BE2C (cell line): ENCODE data around the gene TGFBR3L.
A peak's percentile ranks its signal among the peaks of the same experiment; 100 is the strongest.
"Not testable (repeated sequence)": the region's sequence is repeated elsewhere in the genome, so short reads cannot be mapped to it uniquely, and the experiment has no call there.

Source experiments
- DNase-seq: peaks from one replicate; pipeline ENCODE4 v3.0.0-alpha.2; 2020
- H3K27me3 ChIP-seq: fragments of 250-450 bp; sonication (Bioruptor Pico); 2 replicates; pipeline ENCODE4 v1.5.1; 2020; ENCODE audit warnings: mild to moderate bottlenecking
- H3K36me3 ChIP-seq: fragments of 250-450 bp; sonication (Bioruptor Pico); 2 replicates; pipeline ENCODE4 v1.5.1; 2020; ENCODE audit warnings: mild to moderate bottlenecking
- H3K4me1 ChIP-seq: fragments of 250-450 bp; sonication (Bioruptor Pico); 2 replicates; pipeline ENCODE4 v1.5.1; 2020
- H3K4me3 ChIP-seq: 2 replicates; pipeline ENCODE4 v1.5.1; 2011; ENCODE audit warnings: low read depth, low read length
- H3K9me3 ChIP-seq: fragments of 250-450 bp; sonication (Bioruptor Pico); 2 replicates; pipeline ENCODE4 v1.5.1; 2020
- CTCF ChIP-seq: IDR thresholded peaks from 2 replicates; pipeline ENCODE4 v1.5.1; 2012; ENCODE audit warnings: mild to moderate bottlenecking, low read depth, low read length

TGFBR3L gene

GRCh38 chr19:7887408-7888144 lies 27.1 kb upstream of the TGFBR3L start:
- Histone ChIP-seq H3K9me3 (no peaks in the 10 kb centered on the region), H3K4me3 (no peak overlapping the region), H3K36me3 (no peaks in the 10 kb centered on the region), H3K4me1 (no peaks in the 10 kb centered on the region), H3K27me3 (peaks cover 4% of the 10 kb centered on the region; the same call in 1 of the 2 replicates)
- no peak for DNase-seq
- TF ChIP-seq CTCF, result no peak

DNA sequence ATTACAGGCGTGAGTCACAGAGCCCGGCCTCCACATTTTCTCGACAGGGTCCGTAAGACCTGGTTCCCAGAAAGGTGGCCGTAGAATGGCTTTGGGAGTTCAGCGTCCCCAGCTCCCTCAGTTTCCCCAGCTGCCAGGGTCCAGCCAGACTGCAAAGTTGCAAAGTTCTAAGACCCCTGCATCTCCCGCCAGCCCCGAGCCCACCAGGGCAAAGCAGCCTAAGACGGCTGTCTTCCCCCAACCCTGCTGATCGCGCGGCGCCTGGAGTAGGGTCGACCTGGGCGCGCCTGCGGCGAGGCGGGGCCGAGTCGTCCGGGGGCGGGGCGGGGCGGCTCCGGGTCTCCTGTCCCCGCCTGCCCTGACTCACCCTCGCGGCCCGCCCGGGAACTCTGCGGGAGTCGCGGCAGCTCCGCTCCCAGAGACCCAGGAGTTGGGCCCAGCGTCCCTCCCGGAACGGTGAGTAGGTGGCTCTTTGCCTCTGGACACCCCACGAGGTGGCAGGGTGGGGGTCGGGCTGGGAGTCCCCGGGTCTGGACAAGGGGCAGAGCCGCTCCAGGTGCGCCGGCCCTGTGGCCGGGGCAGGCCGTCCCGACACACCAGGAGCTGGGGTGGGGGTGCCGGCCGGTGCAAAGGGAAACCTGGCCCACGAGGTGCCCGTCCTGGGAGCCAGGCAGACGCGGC lies 26.3 kb upstream of the TGFBR3L start, which contains the start of gene LRRC8E:
TSS of gene LRRC8E (plus strand) at position 366 of the 681 bp plus-strand sequence. CDS start 7,094 bp downstream, outside the sequence.
- peak; percentile 78 for DNase-seq
- Histone ChIP-seq H3K4me1 (no peaks in the 10 kb centered on the region), H3K9me3 (no peaks in the 10 kb centered on the region), H3K4me3 (peak within 1 kb of the TSS; percentile 20; the same call in 1 of the 2 replicates), H3K27me3 (peaks cover 4% of the 10 kb centered on the region; the same call in 1 of the 2 replicates), H3K36me3 (no peaks in the 10 kb centered on the region)
- TF ChIP-seq CTCF, result no peak

DNA sequence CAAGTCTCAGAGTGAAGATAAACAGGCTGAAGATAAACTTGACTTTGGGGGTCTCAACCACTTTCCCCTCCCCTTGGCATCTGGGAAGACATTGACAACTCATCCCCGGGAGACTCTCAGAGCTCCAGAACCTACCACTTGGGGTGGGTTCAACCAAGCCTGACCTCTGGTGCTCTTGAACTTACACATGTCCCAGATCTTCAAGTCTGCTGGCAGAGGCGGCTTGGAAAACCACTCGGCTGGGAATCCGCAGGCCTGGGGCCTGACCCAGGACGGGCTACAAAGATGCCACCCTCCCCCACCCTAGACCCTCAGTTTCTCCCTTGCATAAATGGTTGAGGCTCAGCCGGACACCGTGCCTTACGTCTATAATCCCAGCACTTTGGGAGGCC lies 25.8 kb upstream of the TGFBR3L start:
- H3K4me1 ChIP-seq, result no peaks in the 10 kb centered on the region
- no peak for DNase-seq
- H3K4me3 ChIP-seq, result no peak overlapping the region
- no peaks in the 10 kb centered on the region for H3K36me3 ChIP-seq
- peaks cover 4% of the 10 kb centered on the region; the same call in 1 of the 2 replicates for H3K27me3 ChIP-seq
- no peak for TF ChIP-seq CTCF
- no peaks in the 10 kb centered on the region for H3K9me3 ChIP-seq

GRCh38 chr19:7893362-7894101 lies 21.1 kb upstream of the TGFBR3L start:
- DNase-seq, H3K4me1 ChIP-seq, H3K27me3 ChIP-seq, H3K9me3 ChIP-seq, H3K36me3 ChIP-seq, H3K4me3 ChIP-seq: not testable (repeated sequence)

- H3K27me3 ChIP-seq, result no peaks in the 10 kb centered on the region
- no peaks in the 10 kb centered on the region for H3K4me1 ChIP-seq
- H3K36me3 ChIP-seq, result no peaks in the 10 kb centered on the region
- H3K4me3 ChIP-seq, result no peak overlapping the region
- no peak for DNase-seq
- H3K9me3 ChIP-seq, result no peaks in the 10 kb centered on the region
- no peak for TF ChIP-seq CTCF
These were observed 19.9 kb upstream of the TGFBR3L start for GRCh38 chr19:7894612-7895309.

DNA sequence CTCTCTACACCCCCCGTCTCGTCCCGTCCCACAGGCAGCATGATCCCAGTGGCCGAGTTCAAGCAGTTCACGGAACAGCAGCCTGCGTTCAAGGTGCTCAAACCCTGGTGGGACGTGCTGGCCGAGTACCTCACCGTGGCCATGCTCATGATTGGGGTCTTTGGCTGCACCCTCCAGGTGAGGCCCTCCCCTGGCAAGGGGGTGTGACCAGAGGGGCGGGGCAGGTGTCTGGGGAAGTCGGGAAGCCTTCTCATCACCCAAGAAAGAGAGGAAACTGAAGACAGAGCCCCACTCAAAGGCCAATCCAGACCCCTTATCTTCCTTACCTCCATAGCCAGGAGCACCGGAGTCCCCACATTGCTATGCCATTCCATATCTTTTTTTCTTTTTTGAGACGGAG lies 19.1 kb upstream of the TGFBR3L start:
- H3K4me1 ChIP-seq, result no peaks in the 10 kb centered on the region
- no peaks in the 10 kb centered on the region for H3K27me3 ChIP-seq
- H3K9me3 ChIP-seq, result no peaks in the 10 kb centered on the region
- no peaks in the 10 kb centered on the region for H3K36me3 ChIP-seq
- TF ChIP-seq CTCF, result no peak
- no peak overlapping the region for H3K4me3 ChIP-seq
- DNase-seq, result no peak
